HL-60 (cell line): ENCODE data around the gene GTPBP3.

Experiments
- DNase-seq, 2 experiments: peaks; one replicate each; pipeline ENCODE4 v3.0.0-alpha.2; 2010 to 2020; ENCODE audit warnings: low read depth in 1 of 2, low spot score in 1 of 2
- H3K27ac ChIP-seq: fragments of 250-450 bp; sonication (Bioruptor Pico); replicated peaks from 2 replicates; pipeline ENCODE4 v1.5.1; 2020; ENCODE audit warnings: mild to moderate bottlenecking, moderate library complexity
- H3K27me3 ChIP-seq: fragments of 250-450 bp; sonication (Bioruptor Pico); 2 replicates; pipeline ENCODE4 v1.5.1; 2021; ENCODE audit warnings: mild to moderate bottlenecking, moderate library complexity; ENCODE audit not compliant: insufficient read depth, poor library complexity, severe bottlenecking
- H3K4me3 ChIP-seq: replicated peaks from 2 replicates; pipeline ENCODE4 v1.5.1; 2011; ENCODE audit warnings: mild to moderate bottlenecking, control low read depth, low read length; ENCODE audit not compliant: insufficient read depth
- CTCF ChIP-seq: IDR thresholded peaks from one replicate; pipeline ENCODE4 v1.5.1; 2011; ENCODE audit warnings: low read length, control low read depth, inconsistent platforms; ENCODE audit not compliant: insufficient read depth
- GABPA ChIP-seq: IDR thresholded peaks from 2 replicates; pipeline ENCODE4 v1.6.1; 2012; ENCODE audit warnings: low read depth
- POLR2AphosphoS5 ChIP-seq: IDR thresholded peaks from 2 replicates; pipeline ENCODE4 v1.6.1; 2012; ENCODE audit warnings: low read depth
- REST ChIP-seq: IDR thresholded peaks from 2 replicates; pipeline ENCODE4 v1.6.1; 2012; ENCODE audit warnings: low read depth; ENCODE audit not compliant: insufficient replicate concordance
- SPI1 ChIP-seq: IDR thresholded peaks from 2 replicates; pipeline ENCODE4 v1.6.1; 2012; ENCODE audit warnings: low read depth, mild to moderate bottlenecking, borderline replicate concordance

The GTPBP3 gene

GRCh38 chr19:17341845-17342244 is 4.5 kb downstream of the GTPBP3 start:
- H3K27ac ChIP-seq: no peak overlapping the region
- DNase-seq: no peak
- no peaks in the 10 kb centered on the region for H3K27me3 ChIP-seq
- H3K4me3 ChIP-seq: no peak overlapping the region
- TF ChIP-seq POLR2AphosphoS5 (no peak), GABPA (no peak), REST (no peak), CTCF (no peak), SPI1 (no peak)

- TF ChIP-seq GABPA (no peak), REST (no peak), SPI1 (peak; percentile 12; the same call in 1 of the 2 replicates), CTCF (peak; percentile 98), POLR2AphosphoS5 (no peak)
- H3K27ac ChIP-seq: no peak overlapping the region
- H3K27me3 ChIP-seq: peaks cover 22% of the 10 kb centered on the region
- H3K4me3 ChIP-seq: no peak overlapping the region
- peak in 1 of 2 experiments; percentile 67 for DNase-seq
Observed at GRCh38 chr19:17346109-17346671, 8.8 kb downstream of the GTPBP3 start.

- Histone ChIP-seq H3K27me3 (peaks cover 22% of the 10 kb centered on the region), H3K4me3 (no peak overlapping the region), H3K27ac (no peak overlapping the region)
- no peak for DNase-seq
- TF ChIP-seq CTCF (no peak), POLR2AphosphoS5 (no peak), GABPA (no peak), SPI1 (no peak), REST (no peak)
Observed at GRCh38 chr19:17347361-17347760, 10.0 kb downstream of the GTPBP3 start.
